GM10266 (cell line): ENCODE measurements around the gene MYRF.

Experiments
- DNase-seq: peaks from one replicate; pipeline ENCODE4 v3.0.0; 2012; ENCODE audit errors: extremely low spot score
- CTCF ChIP-seq: IDR thresholded peaks from 2 replicates; pipeline ENCODE4 v1.5.1; 2012; ENCODE audit warnings: mild to moderate bottlenecking, low read depth; ENCODE audit not compliant: control insufficient read depth, insufficient read depth; ENCODE audit errors: missing control alignments

MYRF gene

DNA sequence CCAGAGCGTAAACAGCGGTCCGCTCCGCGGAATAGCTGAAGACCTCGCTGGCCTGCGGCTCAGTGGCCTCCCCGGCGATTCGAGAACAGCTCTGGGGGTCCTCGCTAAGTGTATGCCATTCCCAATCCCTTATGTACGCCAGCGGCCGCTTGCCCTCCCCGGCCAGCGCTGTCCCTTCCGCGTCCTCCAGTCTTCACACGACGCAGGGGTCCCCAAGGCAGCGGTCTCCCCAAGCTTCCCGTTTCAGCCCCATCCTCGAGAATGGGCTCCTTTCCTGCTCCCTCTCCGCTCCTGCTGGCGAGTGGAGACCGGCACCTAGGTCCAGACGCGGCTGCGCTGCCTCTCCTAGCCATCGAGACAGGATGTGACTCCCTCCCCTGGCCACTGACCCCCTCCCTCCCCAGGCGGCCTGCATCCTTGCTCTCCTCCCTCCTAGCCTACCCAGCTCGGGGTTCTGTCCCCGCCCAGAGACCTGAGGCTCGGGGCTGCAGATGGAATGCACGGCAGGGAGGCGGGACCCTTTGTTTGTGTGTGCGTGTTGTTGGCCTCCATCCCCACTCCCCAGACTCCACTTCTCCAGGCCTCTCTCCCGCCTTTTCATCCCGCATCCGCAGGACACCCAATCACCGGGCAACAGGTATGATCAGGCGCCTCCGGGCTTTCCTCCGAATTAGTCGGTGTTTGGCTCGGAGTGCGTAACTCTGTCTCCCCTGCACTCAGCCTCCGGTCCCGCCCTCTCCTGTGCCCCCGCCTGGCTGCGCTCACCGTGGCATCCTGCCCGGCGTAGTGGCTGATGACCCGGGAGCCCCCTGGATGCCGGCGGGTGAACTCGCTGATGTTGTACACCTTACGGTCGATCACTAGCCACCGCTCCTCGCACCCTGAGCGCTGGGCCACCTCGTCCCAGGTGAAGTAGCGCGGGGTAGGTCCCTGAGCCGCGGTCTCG, 63.6 kb downstream of the MYRF start:
- TF ChIP-seq CTCF, result peak; percentile 18
- DNase-seq, result peak; percentile 69

- peak; percentile 89 for DNase-seq
- peak; percentile 76 for TF ChIP-seq CTCF
Measured at GRCh38 chr11:61816736-61817455, 64.5 kb downstream of the MYRF start, which contains the start of gene FADS1. Gene FADS1, minus strand, starts transcription at chr11:61817003. Its CDS starts 74 bp downstream, at chr11:61816929.

- TF ChIP-seq CTCF, result no peak
- DNase-seq, result no peak
Measured at GRCh38 chr11:61817471-61818202, 65.2 kb downstream of the MYRF start.

- DNase-seq, result no peak
- TF ChIP-seq CTCF, result no peak
Measured at GRCh38 chr11:61820174-61820573, 67.7 kb downstream of the MYRF start.

DNA sequence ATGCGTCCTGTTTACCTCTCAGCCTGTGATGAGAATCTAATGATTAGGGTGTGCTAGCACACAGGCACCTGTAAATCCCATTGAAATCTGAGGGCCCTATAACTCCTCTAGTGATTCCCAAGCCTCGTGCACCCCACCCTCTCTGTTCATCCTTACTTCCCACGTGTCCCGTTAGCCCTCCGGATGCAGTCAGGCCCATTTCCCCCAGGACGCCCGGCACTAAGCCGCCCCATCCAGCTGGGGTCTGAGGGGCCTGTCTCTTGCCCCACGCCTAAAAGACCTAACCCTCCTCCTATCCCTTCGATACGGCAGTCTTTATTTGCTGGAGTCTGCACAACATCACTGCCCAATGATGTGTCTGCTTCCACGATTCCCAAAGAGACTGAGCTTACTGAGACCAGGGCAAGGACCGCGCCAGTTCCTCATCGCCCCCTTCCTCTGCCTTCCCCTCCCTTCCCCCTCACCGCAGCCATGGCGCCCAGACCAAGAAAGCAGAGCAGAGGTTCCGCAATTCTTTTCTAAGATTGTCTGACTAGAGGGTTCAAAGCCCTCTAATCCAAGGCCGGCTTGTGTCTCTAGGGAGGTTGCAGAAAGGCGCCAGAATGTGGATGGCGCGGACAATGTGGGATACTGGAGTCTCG, 74.6 kb downstream of the MYRF start:
- no peak for TF ChIP-seq CTCF
- DNase-seq, result peak; percentile 35

- no peak for TF ChIP-seq CTCF
- DNase-seq, result peak; percentile 96
Measured at GRCh38 chr11:61827571-61828378, 75.3 kb downstream of the MYRF start, which contains the start of gene FADS2. Gene FADS2, plus strand, starts transcription at chr11:61828300. Its CDS starts 91 bp downstream, at chr11:61828391.
